Right cardiac atrium (tissue), 5 donors: ENCODE measurements around the gene TCL1B. TPM values are rescaled to one million over a fixed set of nuclear protein-coding genes. Genes with fewer than 3 reads are reported as not detected.
"Not testable (repeated sequence)": the region's sequence is repeated elsewhere in the genome, so short reads cannot be mapped to it uniquely, and the experiment has no call there.

Experiments used
- ATAC-seq, 2 donors: fragments of 200-7000 bp; cut with Tn5 transposase; one replicate each; pipeline versions ENCODE4 v1.8.0 to v1.9.1; 2020; ENCODE audit warnings: moderate library complexity in 2 of 2, mild to moderate bottlenecking in 1 of 2
- DNase-seq, 3 donors: peaks; one replicate each; pipeline ENCODE4 v3.0.0-alpha.2; 2020
- H3K27ac ChIP-seq: one replicate; pipeline ENCODE4 v1.5.1; 2013; ENCODE audit warnings: mild to moderate bottlenecking, low read length, control low read depth, moderate library complexity
- H3K27me3 ChIP-seq: one replicate; pipeline ENCODE4 v1.6.1; 2013; ENCODE audit not compliant: control insufficient read depth, insufficient read depth
- H3K4me1 ChIP-seq: one replicate; pipeline ENCODE4 v1.6.1; 2013; ENCODE audit warnings: low read length; ENCODE audit not compliant: control insufficient read depth, insufficient read depth
- H3K4me3 ChIP-seq: one replicate; pipeline ENCODE4 v1.5.1; 2013; ENCODE audit warnings: low read length, control low read depth
- H3K9me3 ChIP-seq: one replicate; pipeline ENCODE4 v1.6.1; 2013; ENCODE audit warnings: low read length; ENCODE audit not compliant: control insufficient read depth
- WGBS: extraction: QIAGEN DNeasy Blood & Tissue Kit; methylation state at CpG from one replicate; pipeline ENCODE4 v1.1.7; 2013; 5-methylcytosine and 5-hydroxymethylcytosine counted together
- intact Hi-C, 4 donors: fragments of 100-400 bp; cut with DNase I; formaldehyde crosslinking; loops; one replicate each; pipeline versions ENCODE4 v1.11.0 to v1.14.0; 2022 to 2023
- polyA plus RNA-seq: library from polyadenylated mRNA; stranded (reverse); fragments of 200-250 nt; gene quantifications from one replicate; pipeline ENCODE4 v1.2.3, GENCODE V29; 2013
- total RNA-seq, 4 donors: library from RNA; stranded (reverse); fragmentation: NEBNext Ultra II Directional; extraction: Animal tissue kit (Norgen Biotek cat#: 25700); gene quantifications; one replicate each; pipeline ENCODE4 v1.2.1, GENCODE V29; 2021
- donor health status: healthy with polysubstance abuse.
- donor health status: DM: no; HTN: yes; CAD: no.
- donor health status: DM: no; HTN: no; CAD: no.
- donor health status: DM: no; HTN: yes; CAD: no; lungs with severe emphysema.
- donor health status: DM: yes; HTN: yes; CAD: no.

Gene TCL1B
- total and polyA plus RNA-seq, 5 donors: not detected

GRCh38 chr14:95659293-95659989 is 26.8 kb upstream of the TCL1B start:
- DNase-seq (no peak), ATAC-seq (no peak)
- H3K27ac ChIP-seq: no peak overlapping the region
- peaks cover 1% of the 10 kb centered on the region for H3K4me1 ChIP-seq
- H3K4me3 ChIP-seq: no peak overlapping the region
- 45% methylated on average over 7 of the region's 7 CpGs for WGBS
- no peaks in the 10 kb centered on the region for H3K9me3 ChIP-seq
- H3K27me3 ChIP-seq: no peaks in the 10 kb centered on the region
- intact Hi-C loops: no loop called here

GRCh38 chr14:95659990-95660385 is 26.2 kb upstream of the TCL1B start:
- peak in 1 of 2 donors; percentile 30 for ATAC-seq
- WGBS: 40% methylated on average over 5 of the region's 5 CpGs
- peaks cover 3% of the 10 kb centered on the region for H3K4me1 ChIP-seq
- H3K9me3 ChIP-seq: no peaks in the 10 kb centered on the region
- H3K27ac ChIP-seq: no peak overlapping the region
- H3K27me3 ChIP-seq: no peaks in the 10 kb centered on the region
- H3K4me3 ChIP-seq: no peak overlapping the region
- DNase-seq: no peak
- intact Hi-C loops: no loop called here

GRCh38 chr14:95660651-95661515 is 25.3 kb upstream of the TCL1B start:
- ATAC-seq: peak; percentile 26 to 78
- H3K4me1 ChIP-seq: peaks cover 3% of the 10 kb centered on the region
- 29% methylated on average over 13 of the region's 13 CpGs for WGBS
- H3K27me3 ChIP-seq: no peaks in the 10 kb centered on the region
- H3K9me3 ChIP-seq: no peaks in the 10 kb centered on the region
- H3K4me3 ChIP-seq: no peak overlapping the region
- H3K27ac ChIP-seq: no peak overlapping the region
- DNase-seq: peak in 1 of 3 donors; percentile 45
- intact Hi-C loops: no loop called here

GRCh38 chr14:95662376-95663186 is 23.6 kb upstream of the TCL1B start:
- intact Hi-C loops: no loop called here
- ATAC-seq (no peak), DNase-seq (no peak)
- Histone ChIP-seq H3K4me1 (peaks cover 3% of the 10 kb centered on the region), H3K9me3 (no peaks in the 10 kb centered on the region), H3K27ac (no peak overlapping the region), H3K4me3 (no peak overlapping the region), H3K27me3 (no peaks in the 10 kb centered on the region)
- 55% methylated on average over 4 of the region's 4 CpGs for WGBS

- intact Hi-C loops: no loop called here
- Histone ChIP-seq H3K27ac (no peak overlapping the region), H3K9me3 (no peaks in the 10 kb centered on the region), H3K4me1 (peaks cover 3% of the 10 kb centered on the region), H3K27me3 (no peaks in the 10 kb centered on the region), H3K4me3 (no peak overlapping the region)
- WGBS: 74% methylated on average over 5 of the region's 5 CpGs
- DNase-seq (no peak), ATAC-seq (no peak)
Measured at GRCh38 chr14:95663226-95663797, 22.9 kb upstream of the TCL1B start.

GRCh38 chr14:95664066-95664465 is 22.2 kb upstream of the TCL1B start:
- intact Hi-C loops: no loop called here
- H3K4me1 ChIP-seq: peaks cover 3% of the 10 kb centered on the region
- ATAC-seq (no peak), DNase-seq (peak in 1 of 3 donors; percentile 57)
- H3K27ac ChIP-seq: no peak overlapping the region
- no peaks in the 10 kb centered on the region for H3K9me3 ChIP-seq
- no peaks in the 10 kb centered on the region for H3K27me3 ChIP-seq
- no peak overlapping the region for H3K4me3 ChIP-seq
- 88% methylated on average over 3 of the region's 3 CpGs for WGBS

- no peaks in the 10 kb centered on the region for H3K9me3 ChIP-seq
- H3K4me3 ChIP-seq: no peak overlapping the region
- ATAC-seq (no peak), DNase-seq (no peak)
- H3K27ac ChIP-seq: no peak overlapping the region
- H3K4me1 ChIP-seq: peaks cover 3% of the 10 kb centered on the region
- no peaks in the 10 kb centered on the region for H3K27me3 ChIP-seq
- WGBS: 79% methylated on average over 8 of the region's 8 CpGs
- intact Hi-C loops: no loop called here
Measured at GRCh38 chr14:95664546-95664945, 21.7 kb upstream of the TCL1B start.

GRCh38 chr14:95665530-95665929 is 20.7 kb upstream of the TCL1B start:
- 58% methylated on average over 8 of the region's 8 CpGs for WGBS
- H3K4me1 ChIP-seq, H3K4me3 ChIP-seq, H3K27me3 ChIP-seq, H3K27ac ChIP-seq, ATAC-seq, H3K9me3 ChIP-seq, DNase-seq, intact Hi-C loops: not testable (repeated sequence)

- ATAC-seq (no peak), DNase-seq (no peak)
- Histone ChIP-seq H3K27me3 (no peaks in the 10 kb centered on the region), H3K27ac (no peak overlapping the region), H3K4me1 (peaks cover 2% of the 10 kb centered on the region), H3K9me3 (no peaks in the 10 kb centered on the region), H3K4me3 (no peak overlapping the region)
- 69% methylated on average over 5 of the region's 5 CpGs for WGBS
- intact Hi-C loops: no loop called here
Measured at GRCh38 chr14:95666450-95666849, 19.8 kb upstream of the TCL1B start.

- DNase-seq: no peak
- Histone ChIP-seq H3K4me3 (no peak overlapping the region), H3K27me3 (no peaks in the 10 kb centered on the region), H3K27ac (no peak overlapping the region), H3K4me1 (peaks cover 2% of the 10 kb centered on the region), H3K9me3 (no peaks in the 10 kb centered on the region)
- intact Hi-C loops: no loop called here
- ATAC-seq: no peak
- 15% methylated on average over 3 of the region's 3 CpGs for WGBS
Measured at GRCh38 chr14:95667249-95667693, 19.0 kb upstream of the TCL1B start.
